WTC11 (cell line): ENCODE measurements around the gene POFUT2.

Experiments used
- ATF1 ChIP-seq: sonication (generic); formaldehyde crosslinking; IDR thresholded peaks from 2 replicates; pipeline ENCODE4 v1.8.1; 2023; ENCODE audit warnings: mild to moderate bottlenecking, moderate library complexity, missing genetic modification reagents
- ATF2 ChIP-seq: sonication (generic); formaldehyde crosslinking; IDR thresholded peaks from 2 replicates; pipeline ENCODE4 v1.8.1; 2022; ENCODE audit warnings: low read depth, missing genetic modification reagents, borderline replicate concordance
- ATF3 ChIP-seq: sonication (generic); formaldehyde crosslinking; conservative IDR thresholded peaks from 2 replicates; pipeline ENCODE4 v1.8.1; 2022; ENCODE audit warnings: mild to moderate bottlenecking, missing genetic modification reagents
- CREB1 ChIP-seq: sonication (generic); formaldehyde crosslinking; IDR thresholded peaks from 2 replicates; pipeline ENCODE4 v1.8.0; 2023; ENCODE audit warnings: mild to moderate bottlenecking, missing genetic modification reagents
- CTCF ChIP-seq: fragments of 200-600 bp; IDR thresholded peaks from 2 replicates; pipeline ENCODE4 v1.8.0; 2022; ENCODE audit warnings: antibody characterized with exemption
- ETV6 ChIP-seq: sonication (generic); formaldehyde crosslinking; IDR thresholded peaks from 2 replicates; pipeline ENCODE4 v1.8.1; 2022; ENCODE audit warnings: mild to moderate bottlenecking, missing genetic modification reagents
- NFYB ChIP-seq: sonication (generic); formaldehyde crosslinking; conservative IDR thresholded peaks from 2 replicates; pipeline ENCODE4 v1.8.0; 2022; ENCODE audit warnings: low read depth, missing genetic modification reagents
- NR3C1 ChIP-seq: sonication (generic); formaldehyde crosslinking; conservative IDR thresholded peaks from 2 replicates; pipeline ENCODE4 v1.8.1; 2023; ENCODE audit warnings: low read depth, mild to moderate bottlenecking, missing genetic modification reagents
- ZNF317 ChIP-seq: sonication (generic); formaldehyde crosslinking; IDR thresholded peaks from 2 replicates; pipeline ENCODE4 v1.8.1; 2023; ENCODE audit warnings: low read depth, mild to moderate bottlenecking, moderate library complexity, missing genetic modification reagents, borderline replicate concordance

GRCh38 chr21:45256912-45257672 is 30.6 kb downstream of the POFUT2 start:
- TF ChIP-seq CTCF (no peak), NFYB (no peak), ATF1 (no peak), ETV6 (CRISPR knock-in tag) (no peak), CREB1 (CRISPR knock-in tag) (no peak), NR3C1 (no peak), ATF2 (no peak), ATF3 (CRISPR knock-in tag) (no peak), ZNF317 (CRISPR knock-in tag) (no peak)
